IPS-NIHi7 (cell line): ENCODE measurements around the gene APOL3.
"Not testable (repeated sequence)": the region's sequence is repeated elsewhere in the genome, so short reads cannot be mapped to it uniquely, and the experiment has no call there.

ENCODE experiments used
- DNase-seq: peaks from one replicate; pipeline ENCODE4 v3.0.0; 2012; ENCODE audit warnings: mixed read lengths; ENCODE audit errors: extremely low spot score

The APOL3 gene

GRCh38 chr22:36156515-36157419, 3.8 kb downstream of the APOL3 start:
- DNase-seq: peak; percentile 62

GRCh38 chr22:36156119-36156514, 4.4 kb downstream of the APOL3 start:
- no peak for DNase-seq

GRCh38 chr22:36155702-36156101, 4.9 kb downstream of the APOL3 start:
- no peak for DNase-seq

- DNase-seq: no peak
These were observed 6.1 kb downstream of the APOL3 start for GRCh38 chr22:36154423-36154945.

GRCh38 chr22:36153501-36154422, 6.8 kb downstream of the APOL3 start:
- no peak for DNase-seq

GRCh38 chr22:36152821-36153220, 7.7 kb downstream of the APOL3 start:
- DNase-seq: not testable (repeated sequence)

GRCh38 chr22:36152088-36152487, 8.5 kb downstream of the APOL3 start:
- DNase-seq: no peak

- no peak for DNase-seq
These were observed 9.5 kb downstream of the APOL3 start for GRCh38 chr22:36151006-36151595.

- no peak for DNase-seq
These were observed 11.1 kb downstream of the APOL3 start for GRCh38 chr22:36149441-36149840.

- no peak for DNase-seq
These were observed 12.1 kb downstream of the APOL3 start for GRCh38 chr22:36148411-36148810.

GRCh38 chr22:36147196-36147791, 13.3 kb downstream of the APOL3 start:
- DNase-seq: no peak

- DNase-seq: no peak
These were observed 14.7 kb downstream of the APOL3 start for GRCh38 chr22:36145881-36146280.

- DNase-seq: peak; percentile 71
These were observed 15.5 kb downstream of the APOL3 start for GRCh38 chr22:36144886-36145541.

GRCh38 chr22:36143956-36144355, 16.6 kb downstream of the APOL3 start:
- no peak for DNase-seq

GRCh38 chr22:36143066-36143815, 17.3 kb downstream of the APOL3 start:
- DNase-seq: no peak

GRCh38 chr22:36141481-36141880, 19.1 kb downstream of the APOL3 start:
- no peak for DNase-seq

GRCh38 chr22:36138709-36139108, 21.8 kb downstream of the APOL3 start:
- not testable (repeated sequence) for DNase-seq

- DNase-seq: no peak
These were observed 23.6 kb downstream of the APOL3 start for GRCh38 chr22:36136988-36137387.

- DNase-seq: peak; percentile 3
These were observed 24.1 kb downstream of the APOL3 start for GRCh38 chr22:36136475-36136874.

GRCh38 chr22:36135306-36135980, 25.1 kb downstream of the APOL3 start:
- DNase-seq: peak; percentile 4
